Measurements from ENCODE around the gene PEPD.

Gene PEPD

GRCh38 chr19:33340991-33341390, 180.6 kb downstream of the PEPD start:
- Histone ChIP-seq H3K4me3 (ENCODE audit: low read length) (no peak overlapping the region), H3K79me2 (ENCODE audit: low read length) (no peaks in the 10 kb centered on the region), H2AFZ (ENCODE audit: low read length) (no peak overlapping the region), H3K4me1 (ENCODE audit: low read length) (no peaks in the 10 kb centered on the region), H3K4me2 (ENCODE audit: low read depth, low read length) (no peak overlapping the region), H3K27me3 (replicated peaks; ENCODE audit: insufficient read depth, low read length) (peaks cover 52% of the 10 kb centered on the region), H3K9ac (ENCODE audit: low read length) (no peak overlapping the region), H3K27ac (ENCODE audit: low read length) (no peak overlapping the region), H3F3A (ENCODE audit: insufficient read depth, low read length) (no peaks in the 10 kb centered on the region), H3K9me2 (replicated peaks; ENCODE audit: insufficient read depth, low read length) (no peaks in the 10 kb centered on the region), H3K9me3 (replicated peaks; ENCODE audit: insufficient read depth, low read length) (no peaks in the 10 kb centered on the region), H4K20me1 (ENCODE audit: insufficient read depth, low read length) (no peaks in the 10 kb centered on the region), H3K36me3 (replicated peaks; ENCODE audit: insufficient read depth, low read length) (no peaks in the 10 kb centered on the region)
- DNase-seq: no peak
- TF ChIP-seq CTCF (IDR thresholded peaks at IDR 0.05; ENCODE audit: low read length): no peak
- TF ChIP-seq EZH2 (optimal IDR thresholded peaks at IDR 0.05; ENCODE audit: low read depth, low read length): no peak
- no peak for TF ChIP-seq EZH2phosphoT487 (IDR thresholded peaks at IDR 0.05; ENCODE audit: low read length)

DNA sequence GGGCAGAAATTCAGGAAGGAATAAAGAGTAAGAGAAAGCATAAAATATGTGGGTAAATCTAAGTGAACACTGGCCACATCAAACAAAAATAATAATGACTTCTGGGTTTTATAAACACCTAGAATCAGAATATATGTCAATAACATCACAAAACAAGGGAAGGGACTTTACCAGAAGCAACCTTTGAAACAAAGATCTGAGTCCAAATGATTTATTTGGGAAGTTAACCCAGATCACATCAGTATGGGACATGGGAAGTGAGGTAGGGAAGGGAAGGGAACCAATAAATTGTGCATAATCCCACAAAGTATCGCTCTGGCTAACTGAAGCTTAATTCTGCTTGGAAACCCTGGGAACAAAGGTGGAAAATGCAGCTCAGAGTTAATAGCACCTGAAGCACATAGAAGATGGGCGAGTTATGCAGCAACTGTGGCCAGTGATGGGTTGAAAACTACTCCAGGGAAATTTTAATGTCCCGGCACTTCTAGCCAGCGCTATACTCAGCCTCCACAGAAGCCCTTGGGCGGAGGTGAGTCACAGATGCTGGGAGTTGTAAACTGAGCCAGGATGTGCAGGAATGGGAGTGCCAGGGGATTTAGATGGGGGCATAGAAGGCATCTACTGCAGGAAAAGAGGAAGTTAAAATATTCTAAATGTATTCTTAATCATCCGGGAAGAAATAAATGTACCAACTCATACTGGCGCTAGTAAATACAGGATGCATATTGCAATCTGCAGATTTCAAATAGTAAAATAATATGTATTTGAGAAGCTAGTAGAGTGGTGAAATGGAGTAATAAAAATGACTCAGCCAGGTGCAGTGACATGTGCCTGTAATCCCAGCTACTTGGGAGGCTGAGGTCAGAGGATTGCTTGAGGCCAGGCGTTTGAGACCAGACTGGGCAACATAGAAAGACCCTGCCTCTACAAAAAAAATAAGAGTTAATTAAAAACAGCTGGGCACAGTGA, 182.3 kb downstream of the PEPD start:
- Histone ChIP-seq H3K4me3 (ENCODE audit: low read length) (no peak overlapping the region), H3K36me3 (replicated peaks; ENCODE audit: insufficient read depth, low read length) (no peaks in the 10 kb centered on the region), H3F3A (ENCODE audit: insufficient read depth, low read length) (no peaks in the 10 kb centered on the region), H3K9ac (ENCODE audit: low read length) (no peak overlapping the region), H3K27me3 (replicated peaks; ENCODE audit: insufficient read depth, low read length) (peaks cover 36% of the 10 kb centered on the region), H3K9me3 (replicated peaks; ENCODE audit: insufficient read depth, low read length) (no peaks in the 10 kb centered on the region), H4K20me1 (ENCODE audit: insufficient read depth, low read length) (no peaks in the 10 kb centered on the region), H3K9me2 (replicated peaks; ENCODE audit: insufficient read depth, low read length) (no peaks in the 10 kb centered on the region), H3K4me1 (ENCODE audit: low read length) (no peaks in the 10 kb centered on the region), H2AFZ (ENCODE audit: low read length) (no peak overlapping the region), H3K4me2 (ENCODE audit: low read depth, low read length) (no peak overlapping the region), H3K79me2 (ENCODE audit: low read length) (no peaks in the 10 kb centered on the region), H3K27ac (ENCODE audit: low read length) (no peak overlapping the region)
- DNase-seq: no peak
- no peak for TF ChIP-seq EZH2 (optimal IDR thresholded peaks at IDR 0.05; ENCODE audit: low read depth, low read length)
